Limb (tissue), 2 donors: ENCODE measurements around the gene PHTF2.
"Not testable (repeated sequence)": the region's sequence is repeated elsewhere in the genome, so short reads cannot be mapped to it uniquely, and the experiment has no call there.

Experiments
- DNase-seq, 2 donors: peaks; one replicate each; pipeline ENCODE4 v3.0.0-alpha.2; 2016; ENCODE audit errors: extremely low spot score in 2 of 2

Gene PHTF2

GRCh38 chr7:77873416-77874327 lies 75.1 kb downstream of the PHTF2 start:
- DNase-seq = not testable (repeated sequence)

- DNase-seq = peak in 1 of 2 donors; percentile 22
Observed at GRCh38 chr7:77877791-77878190, 79.2 kb downstream of the PHTF2 start.

GRCh38 chr7:77878500-77878899 lies 79.9 kb downstream of the PHTF2 start:
- DNase-seq = no peak

- DNase-seq = no peak
Observed at GRCh38 chr7:77879272-77879671, 80.7 kb downstream of the PHTF2 start.

- DNase-seq = no peak
Observed at GRCh38 chr7:77881871-77882270, 83.3 kb downstream of the PHTF2 start.

- DNase-seq = no peak
Observed at GRCh38 chr7:77885155-77885554, 86.6 kb downstream of the PHTF2 start.

- DNase-seq = no peak
Observed at GRCh38 chr7:77887567-77887966, 89.0 kb downstream of the PHTF2 start.

- no peak for DNase-seq
Observed at GRCh38 chr7:77888998-77889397, 90.4 kb downstream of the PHTF2 start.

GRCh38 chr7:77893813-77894212 lies 95.2 kb downstream of the PHTF2 start:
- DNase-seq = no peak

GRCh38 chr7:77894574-77895091 lies 96.1 kb downstream of the PHTF2 start:
- DNase-seq = no peak

GRCh38 chr7:77895905-77896304 lies 97.3 kb downstream of the PHTF2 start:
- no peak for DNase-seq

GRCh38 chr7:77897004-77897547 lies 98.5 kb downstream of the PHTF2 start:
- DNase-seq = no peak

- no peak for DNase-seq
Observed at GRCh38 chr7:77899516-77899915, 100.9 kb downstream of the PHTF2 start.

GRCh38 chr7:77903597-77903996 lies 105.0 kb downstream of the PHTF2 start:
- DNase-seq = no peak

- DNase-seq = no peak
Observed at GRCh38 chr7:77904252-77904651, 105.7 kb downstream of the PHTF2 start.

GRCh38 chr7:77907281-77907680 lies 108.7 kb downstream of the PHTF2 start:
- no peak for DNase-seq

GRCh38 chr7:77908664-77909063 lies 110.1 kb downstream of the PHTF2 start:
- DNase-seq = no peak

GRCh38 chr7:77910124-77910523 lies 111.6 kb downstream of the PHTF2 start:
- no peak for DNase-seq

- no peak for DNase-seq
Observed at GRCh38 chr7:77912293-77912692, 113.7 kb downstream of the PHTF2 start.

- DNase-seq = no peak
Observed at GRCh38 chr7:77913977-77914607, 115.5 kb downstream of the PHTF2 start.

- DNase-seq = no peak
Observed at GRCh38 chr7:77917500-77918262, 119.1 kb downstream of the PHTF2 start.

- DNase-seq = no peak
Observed at GRCh38 chr7:77918676-77919075, 120.1 kb downstream of the PHTF2 start.
